Fibroblast of skin of abdomen (primary cell): Measurements from ENCODE around the gene FLVCR2.
"Not testable (repeated sequence)": the region's sequence is repeated elsewhere in the genome, so short reads cannot be mapped to it uniquely, and the experiment has no call there.

Source experiments
- DNase-seq: peaks from one replicate; pipeline ENCODE4 v3.0.0-alpha.2; 2013

Gene FLVCR2

DNA sequence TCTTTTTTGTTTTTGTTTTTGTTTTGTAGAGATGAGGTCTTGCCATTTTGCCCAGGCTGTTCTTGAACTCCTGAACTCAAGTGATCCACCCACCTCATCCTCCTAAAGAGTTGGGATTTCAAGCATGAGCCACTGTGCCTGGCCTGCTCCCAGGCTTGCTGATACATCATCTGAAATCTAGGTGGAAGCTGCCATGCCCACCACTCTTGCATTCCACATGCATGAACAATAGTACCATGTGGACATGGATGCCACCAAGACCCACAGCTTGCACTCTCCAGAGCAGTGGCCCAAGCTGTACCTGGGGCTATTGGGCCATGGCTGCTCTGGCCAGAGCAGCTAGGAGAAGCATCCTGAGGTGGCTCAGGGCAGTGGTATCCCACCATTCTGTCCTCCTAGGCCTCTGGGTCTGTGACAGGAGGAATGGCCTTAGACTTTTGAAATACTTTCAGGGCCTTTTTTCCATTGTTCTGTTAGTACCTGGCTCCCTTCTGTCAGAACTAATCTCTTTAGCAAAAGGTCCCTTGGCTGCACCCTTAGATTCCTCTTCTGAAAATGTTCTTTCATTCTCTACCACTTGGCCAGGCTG is 13.7 kb downstream of the FLVCR2 start:
- no peak for DNase-seq

DNA sequence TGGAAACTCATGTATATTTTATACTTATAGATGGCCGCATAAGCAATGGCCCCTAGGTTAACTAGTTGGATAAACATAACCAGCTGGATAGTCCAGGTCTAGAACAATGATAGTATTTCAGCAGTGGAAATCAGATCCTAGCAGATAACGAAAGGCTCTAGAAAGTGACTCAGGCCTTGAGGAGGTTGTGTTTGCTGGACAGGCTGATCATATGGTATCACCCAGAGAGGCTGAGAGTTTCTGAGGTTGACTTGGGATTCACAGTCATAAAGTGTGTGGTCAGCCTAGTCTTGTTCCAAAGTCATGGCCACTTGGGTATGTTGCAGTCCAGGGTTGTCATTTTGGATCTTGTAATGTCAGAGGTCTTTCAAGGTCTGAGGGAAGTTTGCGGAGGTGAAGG is 16.8 kb downstream of the FLVCR2 start:
- no peak for DNase-seq

DNA sequence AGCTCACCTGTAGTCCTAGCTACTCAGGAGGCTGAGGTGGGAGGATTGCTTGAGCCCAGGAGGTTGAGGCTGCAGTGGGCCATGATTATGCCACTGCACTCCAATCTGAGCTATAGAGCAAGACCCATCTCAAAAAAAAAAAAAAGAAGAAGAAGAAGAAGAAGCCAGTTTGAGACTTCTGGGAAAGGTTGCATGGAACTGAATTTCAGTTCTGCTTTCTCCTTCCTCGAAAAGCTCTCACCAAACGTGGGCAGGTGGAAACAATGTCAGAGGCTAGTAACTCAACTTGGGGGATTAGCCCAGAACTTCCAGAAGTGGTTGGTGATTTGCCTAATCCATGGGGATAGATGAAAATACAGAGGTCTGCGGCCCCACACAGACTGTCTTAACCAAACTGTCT is 18.7 kb downstream of the FLVCR2 start:
- no peak for DNase-seq

DNA sequence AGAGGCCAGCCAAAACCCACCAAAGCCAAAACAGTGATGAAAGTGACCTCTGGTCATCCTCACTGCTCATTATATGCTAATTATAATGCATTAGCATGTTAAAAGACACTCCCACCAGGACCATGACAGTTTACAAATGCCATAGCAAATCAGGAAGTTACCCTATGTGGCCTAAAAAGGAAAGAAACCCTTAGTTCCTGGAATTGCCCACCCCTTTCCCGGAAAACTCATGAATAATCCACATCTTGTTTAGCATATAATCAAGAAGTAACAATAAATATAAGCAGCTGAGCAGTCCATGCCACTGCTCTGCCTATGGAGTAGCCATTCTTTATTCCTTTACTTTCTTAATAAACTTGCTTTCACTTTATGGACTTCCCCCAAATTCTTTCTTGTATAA is 21.7 kb downstream of the FLVCR2 start:
- DNase-seq = not testable (repeated sequence)

DNA sequence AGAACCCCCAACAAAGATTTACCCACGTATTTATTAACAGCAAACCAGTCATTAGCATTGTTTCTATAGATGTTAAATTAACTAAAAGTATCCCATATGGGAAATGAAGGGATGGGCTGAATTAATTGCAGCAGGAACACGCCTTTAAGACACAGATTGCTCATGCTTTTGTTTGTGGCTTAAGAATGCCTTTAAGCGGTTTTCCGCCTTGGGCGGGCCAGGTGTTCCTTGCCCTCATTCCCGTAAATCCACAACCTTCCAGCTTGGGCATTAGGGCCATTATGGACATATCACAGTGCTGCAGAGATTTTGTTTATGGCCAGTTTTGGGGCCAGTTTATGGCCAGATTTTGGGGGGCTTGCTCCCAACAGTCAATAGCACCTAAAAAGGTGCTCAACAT is 22.6 kb downstream of the FLVCR2 start:
- not testable (repeated sequence) for DNase-seq

DNA sequence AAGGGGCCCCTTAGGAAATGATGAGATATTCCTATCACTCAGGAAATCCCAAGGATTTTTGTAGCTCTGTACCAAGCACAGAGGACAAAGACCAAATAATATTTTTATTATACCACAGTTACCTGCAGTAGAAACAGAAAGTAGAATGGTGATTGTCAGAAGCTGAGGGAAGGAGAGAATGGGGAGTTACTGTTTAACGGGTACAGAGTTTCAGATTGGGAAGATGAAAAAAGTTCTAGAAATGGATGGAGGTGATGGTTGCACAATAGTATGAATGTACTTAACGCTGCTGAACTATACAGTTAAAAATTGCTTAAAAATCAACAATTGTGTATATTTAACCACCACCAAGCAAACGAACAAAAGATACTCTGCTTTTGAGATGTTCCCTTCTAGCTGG is 24.1 kb downstream of the FLVCR2 start:
- DNase-seq = no peak

DNA sequence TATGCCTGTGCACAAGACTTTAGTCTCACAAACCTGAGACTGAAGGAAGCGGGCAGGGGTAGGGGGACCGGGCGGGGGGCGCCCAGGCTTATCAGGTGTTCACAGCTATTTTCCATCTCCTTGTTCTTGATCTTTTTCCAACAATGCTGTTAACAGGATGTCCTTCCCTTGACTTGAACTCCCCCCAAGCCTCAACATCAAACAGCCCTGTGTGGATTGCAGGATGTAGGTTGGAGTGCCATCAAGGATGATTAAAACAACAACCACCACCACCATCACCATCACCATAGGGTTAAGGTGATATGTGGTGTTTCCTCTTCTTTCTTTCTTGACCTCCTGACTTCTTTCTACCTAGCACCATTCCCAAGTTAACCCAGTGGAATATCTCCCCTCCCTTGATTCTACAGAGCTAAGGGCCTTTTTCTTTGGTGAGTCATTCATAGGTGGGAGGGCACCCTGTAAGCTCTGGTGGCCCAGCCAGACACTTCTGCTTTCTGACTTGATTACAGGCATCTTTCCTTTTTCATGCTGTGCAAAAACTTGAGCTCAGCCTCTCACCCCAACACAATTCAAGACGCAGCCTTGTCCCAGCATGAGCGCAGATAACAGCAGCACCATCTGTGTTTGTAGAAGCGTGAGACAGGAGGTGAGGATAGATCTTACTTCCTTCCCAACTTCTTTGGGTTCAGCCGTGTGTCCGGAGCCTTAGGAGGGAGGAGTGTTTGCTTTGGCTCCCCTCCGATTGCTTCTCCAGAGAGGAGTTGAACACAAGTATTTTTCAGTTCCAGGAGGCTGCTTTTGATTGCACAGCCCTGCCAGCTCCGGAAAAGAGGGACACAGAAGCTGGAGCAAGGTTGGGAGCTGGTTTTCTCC is 26.8 kb downstream of the FLVCR2 start:
- DNase-seq = no peak

DNA sequence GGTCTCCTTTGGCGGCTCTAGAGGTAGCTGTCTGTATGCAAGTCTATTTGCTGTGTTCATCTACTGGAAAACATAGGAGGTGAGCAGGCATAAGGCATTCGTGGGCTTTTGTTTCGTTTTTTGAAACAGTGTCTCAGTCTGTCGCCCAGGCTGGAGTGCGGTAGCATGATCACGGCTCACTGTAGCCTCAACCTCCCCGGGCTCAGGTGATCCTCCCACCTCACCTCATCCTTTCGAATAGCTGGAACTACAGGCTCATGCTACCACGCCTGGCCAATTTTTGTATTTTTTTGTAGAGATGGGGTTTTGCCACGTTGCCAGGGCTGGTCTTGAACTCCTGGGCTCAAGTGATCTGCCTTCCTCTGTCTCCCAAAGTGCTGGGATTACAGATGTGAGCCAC is 27.5 kb downstream of the FLVCR2 start:
- DNase-seq = no peak

DNA sequence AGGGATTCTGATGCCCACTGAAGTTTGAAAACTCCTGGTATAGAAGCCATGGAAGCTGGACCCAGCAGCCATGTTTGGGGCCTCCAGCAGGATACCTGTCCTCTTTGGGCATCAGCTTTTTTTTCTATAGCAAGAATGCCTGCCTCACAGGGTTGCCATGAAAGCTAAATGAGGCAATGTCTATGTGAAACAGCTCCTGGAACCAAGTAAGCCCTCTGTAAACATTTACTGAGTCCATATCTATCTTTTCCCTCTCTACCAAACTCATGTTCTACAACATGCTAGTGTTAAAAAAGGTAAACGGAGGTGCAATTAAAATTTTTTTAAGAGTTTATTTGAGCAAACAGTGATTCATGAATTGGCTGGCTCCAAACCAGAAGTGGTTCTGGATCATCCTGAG is 28.6 kb downstream of the FLVCR2 start:
- DNase-seq = no peak

DNA sequence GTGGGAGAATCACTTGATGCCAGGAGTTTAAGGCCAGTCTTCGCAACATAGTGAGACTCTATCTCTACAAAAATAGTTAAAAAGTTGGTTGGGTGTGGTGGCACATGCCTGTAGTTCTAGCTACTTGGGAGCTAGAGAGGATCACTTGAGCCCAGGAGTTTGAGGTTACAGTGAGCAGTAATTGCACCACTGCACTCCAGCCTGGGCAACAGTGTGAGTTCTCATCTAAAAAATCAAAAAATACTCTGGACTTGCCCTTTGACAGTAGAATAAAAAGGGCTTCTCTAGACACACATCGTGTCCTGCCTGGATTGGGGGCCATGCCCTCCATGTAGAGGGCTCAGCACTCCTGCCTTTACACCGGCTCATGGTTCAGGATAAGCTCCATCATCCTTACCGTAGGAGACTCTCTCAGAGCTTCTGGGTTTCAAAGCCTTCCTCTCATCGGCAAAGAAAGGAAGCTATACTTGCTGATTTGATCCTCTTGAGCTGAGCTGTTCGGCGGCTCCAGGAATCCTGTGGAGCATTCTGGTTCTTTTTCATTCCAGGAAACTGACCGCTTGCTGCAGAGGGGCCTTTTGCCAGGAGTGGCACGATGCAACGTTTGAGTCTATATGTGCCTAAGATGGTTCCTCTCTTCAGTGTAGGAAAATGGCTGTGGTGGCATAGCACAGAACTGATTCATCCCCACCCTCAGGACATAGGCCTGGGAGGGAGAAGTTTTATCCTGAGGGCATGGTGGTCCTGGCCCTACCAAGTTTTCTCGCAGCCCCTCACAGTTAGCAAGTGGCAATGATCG is 29.6 kb downstream of the FLVCR2 start:
- no peak for DNase-seq

DNA sequence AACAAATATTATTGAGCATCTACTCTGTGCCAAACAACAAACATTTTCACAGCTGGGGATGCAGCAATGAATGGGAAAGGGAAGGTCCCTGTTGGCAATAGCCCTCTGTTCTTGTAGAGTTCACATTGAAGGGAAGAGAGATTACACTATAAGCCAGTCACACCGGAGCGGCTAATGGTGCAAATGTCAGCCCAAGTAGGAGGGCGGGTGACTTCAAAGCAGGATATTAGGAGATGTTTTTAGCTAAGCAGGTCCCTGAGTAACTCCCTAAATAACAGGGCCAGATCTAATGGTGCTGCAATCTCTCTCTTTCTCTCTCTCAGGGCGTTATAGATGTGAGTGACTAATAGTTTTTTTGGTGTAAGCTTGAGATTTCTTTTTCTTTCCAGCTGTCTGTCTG is 30.7 kb downstream of the FLVCR2 start:
- DNase-seq = no peak

DNA sequence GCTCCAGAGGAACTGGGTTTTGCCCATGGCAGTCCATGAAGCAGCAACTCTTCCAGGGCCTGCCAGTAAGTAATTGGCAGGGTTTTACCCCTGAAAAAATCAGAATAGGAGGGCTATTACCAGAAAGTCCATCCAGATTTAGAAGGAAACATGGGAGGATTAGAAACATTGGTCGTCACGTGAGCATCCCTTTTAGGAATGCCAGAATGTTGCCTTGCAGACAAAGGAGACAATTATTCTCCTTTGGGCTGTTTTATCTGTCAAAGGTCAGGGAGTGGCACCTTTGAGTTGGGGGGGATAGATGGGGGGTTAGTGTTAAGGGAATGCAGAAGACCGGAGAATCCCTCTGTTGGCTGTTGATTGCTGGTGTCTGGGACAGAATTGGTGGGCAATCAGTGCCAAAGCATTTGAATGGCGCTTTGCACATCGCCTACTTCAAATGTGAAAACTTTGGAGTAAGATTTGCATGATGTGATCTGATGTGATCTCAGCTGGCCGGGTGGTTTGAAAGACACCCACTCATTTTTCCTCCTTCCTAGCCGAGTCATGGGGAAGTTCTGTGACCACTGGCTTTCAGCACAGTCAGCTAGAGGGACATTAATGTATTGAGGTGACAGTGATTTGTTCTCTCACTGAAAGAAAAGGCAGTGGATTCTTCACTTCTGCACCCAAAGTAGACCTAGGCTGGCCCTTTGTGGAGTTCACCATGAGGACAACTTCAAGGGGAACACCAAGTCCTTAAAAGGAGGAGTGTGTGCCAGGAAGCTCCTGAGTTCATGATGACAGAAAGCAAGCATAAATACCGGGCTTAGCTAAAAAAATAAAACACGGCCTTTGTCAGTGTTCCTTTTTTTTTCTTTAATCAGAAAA is 31.4 kb downstream of the FLVCR2 start:
- no peak for DNase-seq

DNA sequence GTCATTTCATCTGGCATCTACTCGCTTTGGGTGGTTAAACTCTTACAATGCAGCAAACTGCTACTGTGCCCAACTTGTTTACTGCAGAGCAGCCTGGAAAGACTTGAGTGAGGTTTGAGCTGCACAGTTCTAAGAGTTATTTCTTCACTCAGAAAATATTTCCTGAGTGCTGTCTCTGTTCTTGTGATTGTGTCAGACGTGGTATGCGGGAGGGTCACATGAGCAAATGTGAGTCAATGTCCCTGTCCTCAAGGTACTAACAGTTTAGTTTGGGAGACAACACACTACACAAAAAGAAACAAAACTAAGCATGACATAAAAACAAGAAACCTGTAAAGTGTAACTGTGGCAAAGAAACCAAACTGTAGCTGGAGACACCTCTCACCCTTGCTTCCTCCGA is 32.4 kb downstream of the FLVCR2 start:
- DNase-seq = no peak

DNA sequence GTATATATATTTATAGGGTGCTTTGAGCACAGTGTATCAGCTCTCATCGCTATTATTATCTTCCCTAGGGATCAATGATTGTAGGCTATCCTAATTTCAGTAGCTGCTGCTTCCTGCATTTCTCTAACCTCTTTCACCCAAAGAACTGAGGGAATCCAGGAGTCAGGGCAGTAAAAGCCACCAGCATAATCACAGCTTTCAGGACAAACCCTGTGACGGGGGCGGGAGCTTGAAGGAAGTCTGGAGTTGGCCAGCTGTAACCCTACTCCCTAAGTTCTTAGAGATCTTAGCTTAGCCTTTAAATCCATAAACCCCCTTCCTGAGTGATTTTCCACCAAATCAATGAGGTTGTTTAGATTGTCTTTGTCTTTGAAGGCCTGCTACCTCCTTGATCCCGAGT is 33.7 kb downstream of the FLVCR2 start:
- no peak for DNase-seq

DNA sequence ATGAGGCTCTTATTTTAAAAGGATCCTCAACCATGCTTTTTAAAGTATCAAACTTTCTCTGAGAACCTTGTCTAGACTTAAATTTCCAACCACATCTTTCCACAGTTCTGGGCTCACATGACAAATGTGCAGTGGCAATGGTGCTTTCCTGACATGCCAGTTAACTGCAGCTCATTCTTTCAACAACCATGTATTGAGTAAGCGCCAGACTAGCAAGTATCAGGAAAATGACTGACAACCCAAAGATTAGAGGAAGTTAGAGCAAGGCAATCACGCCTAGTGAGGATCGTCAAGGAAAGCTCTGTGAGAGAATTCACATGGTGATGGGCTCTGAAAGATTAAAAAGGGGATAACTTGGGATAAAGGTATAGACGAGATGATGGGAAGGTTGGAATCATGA is 35.8 kb downstream of the FLVCR2 start:
- no peak for DNase-seq

DNA sequence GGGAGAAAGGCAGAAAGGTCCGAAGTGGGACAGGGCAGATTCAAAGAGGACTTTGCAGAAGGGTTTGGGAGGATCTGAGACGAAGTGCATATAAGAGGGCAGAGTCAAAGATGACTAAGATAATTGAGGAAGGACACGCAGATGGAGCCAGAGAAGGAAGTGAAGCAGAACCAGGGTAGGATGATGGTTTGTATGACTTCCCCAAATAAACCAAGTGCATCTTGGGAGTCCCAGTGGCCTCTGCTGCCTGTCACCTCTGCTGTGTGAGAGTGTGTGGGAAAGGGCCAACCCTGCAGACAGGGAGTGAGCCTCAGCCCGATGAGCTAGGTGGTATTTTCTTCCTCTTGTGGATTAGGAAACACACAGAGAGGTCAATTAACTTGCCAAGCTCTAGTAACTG is 36.8 kb downstream of the FLVCR2 start:
- no peak for DNase-seq

DNA sequence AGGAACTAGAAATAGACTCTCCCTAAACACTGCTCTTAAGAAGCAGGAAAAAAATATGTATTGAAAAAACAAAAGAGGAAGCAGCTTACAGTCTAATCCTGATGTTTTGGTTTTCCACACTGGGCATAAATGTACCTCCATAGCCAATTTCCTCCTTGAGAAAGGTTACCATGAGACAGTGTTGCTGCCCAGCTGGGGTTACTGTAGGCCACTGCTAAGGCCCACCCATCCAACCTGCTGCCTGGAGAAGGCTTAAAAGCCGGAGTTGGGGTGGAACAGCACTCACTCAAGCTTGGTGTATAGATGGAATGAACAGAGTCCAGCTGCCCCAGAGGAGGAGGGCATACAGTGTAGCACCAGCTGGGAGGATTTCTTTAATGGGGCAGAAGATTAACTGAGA is 41.1 kb downstream of the FLVCR2 start:
- no peak for DNase-seq

DNA sequence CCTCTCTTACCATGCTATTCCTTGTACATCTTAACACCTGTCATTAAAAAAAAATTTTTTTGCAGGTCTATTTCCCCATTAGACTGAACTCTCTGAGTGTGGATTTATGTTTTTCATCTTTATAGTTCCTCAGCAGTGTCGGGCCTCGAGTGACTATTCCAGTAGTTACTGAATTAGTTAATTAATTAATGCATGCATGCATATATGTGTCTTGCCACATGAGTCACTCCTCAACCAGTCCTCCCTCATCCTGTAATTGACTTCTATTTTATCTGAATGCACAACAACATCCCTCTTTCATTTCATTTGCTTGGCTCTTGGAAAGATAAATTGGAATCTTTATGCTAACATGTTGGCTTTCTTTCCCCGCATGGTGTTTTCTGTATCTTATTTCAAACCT is 46.6 kb downstream of the FLVCR2 start:
- no peak for DNase-seq

DNA sequence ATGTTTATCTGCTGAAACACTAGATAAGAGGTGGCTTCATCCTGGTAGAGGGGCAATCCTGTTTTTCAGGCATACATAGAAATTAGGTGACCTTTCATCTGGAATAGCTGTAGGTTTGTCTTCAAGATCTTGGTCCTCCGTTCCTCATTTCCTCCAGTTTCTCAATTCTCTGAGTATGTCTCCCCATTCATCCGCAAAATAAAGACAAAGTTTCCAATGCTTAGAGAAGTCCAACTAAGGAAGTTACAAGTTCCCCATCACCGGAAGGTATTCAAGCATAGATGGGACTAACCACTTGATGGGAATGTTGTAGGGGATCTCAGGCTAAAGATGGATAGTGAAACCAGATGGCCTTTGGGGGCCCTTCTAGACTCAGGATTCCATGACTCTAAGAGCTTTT is 48.0 kb downstream of the FLVCR2 start:
- DNase-seq = no peak

DNA sequence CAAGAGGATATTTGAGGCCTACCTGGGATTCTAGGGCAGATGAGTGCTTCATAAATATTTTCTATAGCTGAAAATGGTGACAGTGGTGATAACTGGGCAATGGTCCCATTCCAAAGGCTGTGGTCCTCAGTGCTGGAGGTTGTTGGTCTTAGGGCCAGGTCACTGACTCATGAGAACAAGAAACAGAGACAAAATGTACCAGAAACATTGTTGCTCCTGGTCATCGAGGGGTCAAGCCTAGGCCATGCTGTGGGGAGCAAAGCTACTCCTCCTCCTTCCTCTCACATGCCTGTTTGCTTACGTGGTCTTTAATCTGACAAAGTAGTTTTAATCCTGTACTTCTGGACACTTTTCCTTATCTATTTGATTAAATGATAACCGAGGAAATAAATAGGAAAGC is 48.4 kb downstream of the FLVCR2 start:
- DNase-seq = no peak

DNA sequence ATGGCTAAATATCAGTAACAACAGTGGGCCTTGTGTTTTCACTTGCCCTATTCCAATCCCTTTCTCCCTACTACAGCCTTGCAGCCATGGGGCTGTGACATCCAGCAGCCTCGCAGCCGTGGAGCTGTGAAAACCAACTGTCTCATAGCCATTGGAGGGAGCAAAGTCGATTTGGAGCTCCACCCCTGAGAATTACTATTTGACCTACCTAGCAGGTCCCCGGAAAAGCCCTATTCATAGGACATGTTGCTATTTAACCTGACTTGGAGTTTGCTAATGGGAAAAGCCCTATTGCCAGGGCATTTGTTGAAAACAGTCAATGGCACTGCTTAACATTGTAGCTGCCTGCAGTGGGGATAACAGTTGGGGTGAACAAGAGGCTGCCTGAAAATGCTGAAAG is 49.0 kb downstream of the FLVCR2 start:
- DNase-seq = no peak

DNA sequence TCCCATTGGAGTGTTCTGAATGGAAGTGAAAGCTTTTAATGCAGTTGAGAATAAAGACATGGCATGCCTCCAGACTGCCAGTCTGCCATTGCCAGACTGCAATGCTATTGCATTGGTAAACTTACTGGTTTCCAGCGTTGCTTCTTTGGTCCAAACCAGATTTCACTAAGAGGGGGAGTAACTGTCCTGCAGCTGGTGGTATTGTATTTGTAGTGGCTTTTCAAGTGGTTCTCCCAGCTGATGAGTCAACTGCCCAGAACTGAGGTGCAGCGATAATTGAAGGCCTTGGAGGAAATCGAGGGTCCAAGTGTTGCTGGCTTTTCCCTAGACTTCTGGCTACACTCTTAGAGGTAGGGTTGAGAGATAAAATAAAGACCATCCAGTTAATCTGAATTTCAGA is 50.4 kb downstream of the FLVCR2 start:
- no peak for DNase-seq
